Measurements from ENCODE around the gene RXRA.

The RXRA gene

GRCh38 chr9:134395737-134396257 is 69.5 kb downstream of the RXRA start:
- Histone ChIP-seq H3K4me1 (ENCODE audit: control insufficient read depth in 1 of 2, insufficient read depth in 2 of 2, low read length in 2 of 2) (peaks cover 29 to 49% of the 10 kb centered on the region in 2 donors), H3K4me3 (ENCODE audit: low read depth in 1 of 2, low read length in 2 of 2) (peak overlapping the region in 1 of 2 donors; percentile 43), H3K9me3 (ENCODE audit: control insufficient read depth in 1 of 2, low read length in 2 of 2) (peaks cover 7 to 8% of the 10 kb centered on the region in 2 donors), H3K27ac (ENCODE audit: low read depth, low read length) (no peak overlapping the region), H3K9ac (ENCODE audit: low read depth in 1 of 2, low read length in 2 of 2) (no peak overlapping the region), H3K36me3 (ENCODE audit: control insufficient read depth in 1 of 2, insufficient read depth in 2 of 2, low read length in 2 of 2) (peaks cover 0 to 6% of the 10 kb centered on the region in 2 donors), H3K27me3 (ENCODE audit: control insufficient read depth in 1 of 2, insufficient read depth in 2 of 2, low read length in 2 of 2) (no peaks in the 10 kb centered on the region)

GRCh38 chr9:134396258-134396742 is 70.0 kb downstream of the RXRA start:
- H3K27me3 ChIP-seq (ENCODE audit: control insufficient read depth in 1 of 2, insufficient read depth in 2 of 2, low read length in 2 of 2) = no peaks in the 10 kb centered on the region
- peak overlapping the region; percentile 1 to 43 for H3K4me3 ChIP-seq (ENCODE audit: low read depth in 1 of 2, low read length in 2 of 2)
- peaks cover 24 to 43% of the 10 kb centered on the region in 2 donors for H3K4me1 ChIP-seq (ENCODE audit: control insufficient read depth in 1 of 2, insufficient read depth in 2 of 2, low read length in 2 of 2)
- H3K36me3 ChIP-seq (ENCODE audit: control insufficient read depth in 1 of 2, insufficient read depth in 2 of 2, low read length in 2 of 2) = peaks cover 0 to 6% of the 10 kb centered on the region in 2 donors
- no peak overlapping the region for H3K9ac ChIP-seq (ENCODE audit: low read depth in 1 of 2, low read length in 2 of 2)
- peaks cover 7 to 8% of the 10 kb centered on the region in 2 donors for H3K9me3 ChIP-seq (ENCODE audit: control insufficient read depth in 1 of 2, low read length in 2 of 2)
- no peak overlapping the region for H3K27ac ChIP-seq (ENCODE audit: low read depth, low read length)

- Histone ChIP-seq H3K27me3 (ENCODE audit: control insufficient read depth in 1 of 2, insufficient read depth in 2 of 2, low read length in 2 of 2) (no peaks in the 10 kb centered on the region), H3K27ac (ENCODE audit: low read depth, low read length) (no peak overlapping the region), H3K9me3 (ENCODE audit: control insufficient read depth in 1 of 2, low read length in 2 of 2) (peaks cover 7 to 8% of the 10 kb centered on the region in 2 donors), H3K4me3 (ENCODE audit: low read depth in 1 of 2, low read length in 2 of 2) (peak overlapping the region in 1 of 2 donors; percentile 1), H3K9ac (ENCODE audit: low read depth in 1 of 2, low read length in 2 of 2) (no peak overlapping the region), H3K36me3 (ENCODE audit: control insufficient read depth in 1 of 2, insufficient read depth in 2 of 2, low read length in 2 of 2) (peaks cover under 1 to 6% of the 10 kb centered on the region in 2 donors), H3K4me1 (ENCODE audit: control insufficient read depth in 1 of 2, insufficient read depth in 2 of 2, low read length in 2 of 2) (peaks cover 19 to 38% of the 10 kb centered on the region in 2 donors)
Measured at GRCh38 chr9:134396825-134397224, 70.6 kb downstream of the RXRA start.

GRCh38 chr9:134398756-134399155 is 72.5 kb downstream of the RXRA start:
- Histone ChIP-seq H3K9ac (ENCODE audit: low read depth in 1 of 2, low read length in 2 of 2) (no peak overlapping the region), H3K4me3 (ENCODE audit: low read depth in 1 of 2, low read length in 2 of 2) (no peak overlapping the region), H3K27ac (ENCODE audit: low read depth, low read length) (no peak overlapping the region), H3K36me3 (ENCODE audit: control insufficient read depth in 1 of 2, insufficient read depth in 2 of 2, low read length in 2 of 2) (peaks cover 6 to 12% of the 10 kb centered on the region in 2 donors), H3K9me3 (ENCODE audit: control insufficient read depth in 1 of 2, low read length in 2 of 2) (peaks cover 7 to 8% of the 10 kb centered on the region in 2 donors), H3K27me3 (ENCODE audit: control insufficient read depth in 1 of 2, insufficient read depth in 2 of 2, low read length in 2 of 2) (no peaks in the 10 kb centered on the region), H3K4me1 (ENCODE audit: control insufficient read depth in 1 of 2, insufficient read depth in 2 of 2, low read length in 2 of 2) (peaks cover 27 to 37% of the 10 kb centered on the region in 2 donors)

GRCh38 chr9:134399435-134400056 is 73.3 kb downstream of the RXRA start:
- H3K9ac ChIP-seq (ENCODE audit: low read depth in 1 of 2, low read length in 2 of 2) = no peak overlapping the region
- peaks cover 7 to 8% of the 10 kb centered on the region in 2 donors for H3K9me3 ChIP-seq (ENCODE audit: control insufficient read depth in 1 of 2, low read length in 2 of 2)
- no peak overlapping the region for H3K27ac ChIP-seq (ENCODE audit: low read depth, low read length)
- no peak overlapping the region for H3K4me3 ChIP-seq (ENCODE audit: low read depth in 1 of 2, low read length in 2 of 2)
- H3K36me3 ChIP-seq (ENCODE audit: control insufficient read depth in 1 of 2, insufficient read depth in 2 of 2, low read length in 2 of 2) = peaks cover 6 to 12% of the 10 kb centered on the region in 2 donors
- H3K4me1 ChIP-seq (ENCODE audit: control insufficient read depth in 1 of 2, insufficient read depth in 2 of 2, low read length in 2 of 2) = peaks cover 30 to 44% of the 10 kb centered on the region in 2 donors
- no peaks in the 10 kb centered on the region for H3K27me3 ChIP-seq (ENCODE audit: control insufficient read depth in 1 of 2, insufficient read depth in 2 of 2, low read length in 2 of 2)

GRCh38 chr9:134400283-134400682 is 74.0 kb downstream of the RXRA start:
- Histone ChIP-seq H3K27ac (ENCODE audit: low read depth, low read length) (no peak overlapping the region), H3K27me3 (ENCODE audit: control insufficient read depth in 1 of 2, insufficient read depth in 2 of 2, low read length in 2 of 2) (no peaks in the 10 kb centered on the region), H3K9ac (ENCODE audit: low read depth in 1 of 2, low read length in 2 of 2) (no peak overlapping the region), H3K4me3 (ENCODE audit: low read depth in 1 of 2, low read length in 2 of 2) (no peak overlapping the region), H3K9me3 (ENCODE audit: control insufficient read depth in 1 of 2, low read length in 2 of 2) (peaks cover 7 to 8% of the 10 kb centered on the region in 2 donors), H3K4me1 (ENCODE audit: control insufficient read depth in 1 of 2, insufficient read depth in 2 of 2, low read length in 2 of 2) (peaks cover 34 to 42% of the 10 kb centered on the region in 2 donors), H3K36me3 (ENCODE audit: control insufficient read depth in 1 of 2, insufficient read depth in 2 of 2, low read length in 2 of 2) (peaks cover 6 to 12% of the 10 kb centered on the region in 2 donors)

- Histone ChIP-seq H3K27ac (ENCODE audit: low read depth, low read length) (no peak overlapping the region), H3K9ac (ENCODE audit: low read depth in 1 of 2, low read length in 2 of 2) (no peak overlapping the region), H3K4me3 (ENCODE audit: low read depth in 1 of 2, low read length in 2 of 2) (no peak overlapping the region), H3K4me1 (ENCODE audit: control insufficient read depth in 1 of 2, insufficient read depth in 2 of 2, low read length in 2 of 2) (peaks cover 32 to 42% of the 10 kb centered on the region in 2 donors), H3K36me3 (ENCODE audit: control insufficient read depth in 1 of 2, insufficient read depth in 2 of 2, low read length in 2 of 2) (peaks cover 6 to 12% of the 10 kb centered on the region in 2 donors), H3K27me3 (ENCODE audit: control insufficient read depth in 1 of 2, insufficient read depth in 2 of 2, low read length in 2 of 2) (no peaks in the 10 kb centered on the region), H3K9me3 (ENCODE audit: control insufficient read depth in 1 of 2, low read length in 2 of 2) (peaks cover 7 to 8% of the 10 kb centered on the region in 2 donors)
Measured at GRCh38 chr9:134401391-134401790, 75.1 kb downstream of the RXRA start.

- no peaks in the 10 kb centered on the region for H3K27me3 ChIP-seq (ENCODE audit: control insufficient read depth in 1 of 2, insufficient read depth in 2 of 2, low read length in 2 of 2)
- H3K9ac ChIP-seq (ENCODE audit: low read depth in 1 of 2, low read length in 2 of 2) = no peak overlapping the region
- H3K4me1 ChIP-seq (ENCODE audit: control insufficient read depth in 1 of 2, insufficient read depth in 2 of 2, low read length in 2 of 2) = peaks cover 37 to 43% of the 10 kb centered on the region in 2 donors
- peaks cover 6 to 15% of the 10 kb centered on the region in 2 donors for H3K36me3 ChIP-seq (ENCODE audit: control insufficient read depth in 1 of 2, insufficient read depth in 2 of 2, low read length in 2 of 2)
- no peak overlapping the region for H3K27ac ChIP-seq (ENCODE audit: low read depth, low read length)
- H3K9me3 ChIP-seq (ENCODE audit: control insufficient read depth in 1 of 2, low read length in 2 of 2) = peaks cover 7 to 8% of the 10 kb centered on the region in 2 donors
- no peak overlapping the region for H3K4me3 ChIP-seq (ENCODE audit: low read depth in 1 of 2, low read length in 2 of 2)
Measured at GRCh38 chr9:134402182-134402581, 75.9 kb downstream of the RXRA start.

GRCh38 chr9:134403292-134403681 is 77.0 kb downstream of the RXRA start:
- Histone ChIP-seq H3K4me3 (ENCODE audit: low read depth in 1 of 2, low read length in 2 of 2) (no peak overlapping the region), H3K27ac (ENCODE audit: low read depth, low read length) (no peak overlapping the region), H3K9ac (ENCODE audit: low read depth in 1 of 2, low read length in 2 of 2) (no peak overlapping the region), H3K36me3 (ENCODE audit: control insufficient read depth in 1 of 2, insufficient read depth in 2 of 2, low read length in 2 of 2) (peaks cover 6 to 19% of the 10 kb centered on the region in 2 donors), H3K4me1 (ENCODE audit: control insufficient read depth in 1 of 2, insufficient read depth in 2 of 2, low read length in 2 of 2) (peaks cover 44 to 52% of the 10 kb centered on the region in 2 donors), H3K27me3 (ENCODE audit: control insufficient read depth in 1 of 2, insufficient read depth in 2 of 2, low read length in 2 of 2) (no peaks in the 10 kb centered on the region), H3K9me3 (ENCODE audit: control insufficient read depth in 1 of 2, low read length in 2 of 2) (peaks cover 7 to 8% of the 10 kb centered on the region in 2 donors)

- Histone ChIP-seq H3K9ac (ENCODE audit: low read depth in 1 of 2, low read length in 2 of 2) (no peak overlapping the region), H3K4me3 (ENCODE audit: low read depth in 1 of 2, low read length in 2 of 2) (no peak overlapping the region), H3K27ac (ENCODE audit: low read depth, low read length) (peak overlapping the region; percentile 20), H3K4me1 (ENCODE audit: control insufficient read depth in 1 of 2, insufficient read depth in 2 of 2, low read length in 2 of 2) (peaks cover 44 to 57% of the 10 kb centered on the region in 2 donors), H3K36me3 (ENCODE audit: control insufficient read depth in 1 of 2, insufficient read depth in 2 of 2, low read length in 2 of 2) (peaks cover 6 to 21% of the 10 kb centered on the region in 2 donors), H3K27me3 (ENCODE audit: control insufficient read depth in 1 of 2, insufficient read depth in 2 of 2, low read length in 2 of 2) (no peaks in the 10 kb centered on the region), H3K9me3 (ENCODE audit: control insufficient read depth in 1 of 2, low read length in 2 of 2) (peaks cover 7% of the 10 kb centered on the region in 2 donors)
Measured at GRCh38 chr9:134403682-134404301, 77.5 kb downstream of the RXRA start.

All from duodenal mucosa (tissue), 2 donors.